ACC112 (cell line): Measurements from ENCODE around the gene PEX26.

Experiments
- H2AFZ ChIP-seq: fragments of 200-600 bp; sonication (generic); one replicate; pipeline ENCODE4 v1.6.0; 2017; ENCODE audit warnings: antibody characterized with exemption, low read length; ENCODE audit not compliant: unreplicated experiment
- H3K27ac ChIP-seq: fragments of 200-600 bp; sonication (generic); 2 replicates; pipeline ENCODE4 v1.5.1; 2014; ENCODE audit warnings: low read depth, mild to moderate bottlenecking, antibody characterized with exemption, low read length, moderate library complexity
- H3K27me3 ChIP-seq: fragments of 200-600 bp; sonication (generic); 2 replicates; pipeline ENCODE4 v1.6.1; 2014; ENCODE audit warnings: mild to moderate bottlenecking, antibody characterized with exemption, low read length, moderate library complexity, mixed read lengths; ENCODE audit not compliant: insufficient read depth
- H3K36me3 ChIP-seq: fragments of 200-600 bp; sonication (generic); 2 replicates; pipeline ENCODE4 v1.6.1; 2016; ENCODE audit warnings: mild to moderate bottlenecking, antibody characterized with exemption, low read length, moderate library complexity, mixed read lengths; ENCODE audit not compliant: insufficient read depth
- H3K4me1 ChIP-seq: fragments of 200-600 bp; sonication (generic); one replicate; pipeline ENCODE4 v1.6.1; 2016; ENCODE audit warnings: low read length, mixed read lengths; ENCODE audit not compliant: insufficient read depth, unreplicated experiment, control insufficient read depth
- H3K4me3 ChIP-seq: fragments of 200-600 bp; sonication (generic); 2 replicates; pipeline ENCODE4 v1.5.1; 2014; ENCODE audit warnings: mild to moderate bottlenecking, low read depth, low read length
- H3K79me2 ChIP-seq: fragments of 200-600 bp; sonication (generic); one replicate; pipeline ENCODE4 v1.6.0; 2016; ENCODE audit warnings: low read length; ENCODE audit not compliant: control insufficient read depth, unreplicated experiment, insufficient read depth

PEX26 gene

DNA sequence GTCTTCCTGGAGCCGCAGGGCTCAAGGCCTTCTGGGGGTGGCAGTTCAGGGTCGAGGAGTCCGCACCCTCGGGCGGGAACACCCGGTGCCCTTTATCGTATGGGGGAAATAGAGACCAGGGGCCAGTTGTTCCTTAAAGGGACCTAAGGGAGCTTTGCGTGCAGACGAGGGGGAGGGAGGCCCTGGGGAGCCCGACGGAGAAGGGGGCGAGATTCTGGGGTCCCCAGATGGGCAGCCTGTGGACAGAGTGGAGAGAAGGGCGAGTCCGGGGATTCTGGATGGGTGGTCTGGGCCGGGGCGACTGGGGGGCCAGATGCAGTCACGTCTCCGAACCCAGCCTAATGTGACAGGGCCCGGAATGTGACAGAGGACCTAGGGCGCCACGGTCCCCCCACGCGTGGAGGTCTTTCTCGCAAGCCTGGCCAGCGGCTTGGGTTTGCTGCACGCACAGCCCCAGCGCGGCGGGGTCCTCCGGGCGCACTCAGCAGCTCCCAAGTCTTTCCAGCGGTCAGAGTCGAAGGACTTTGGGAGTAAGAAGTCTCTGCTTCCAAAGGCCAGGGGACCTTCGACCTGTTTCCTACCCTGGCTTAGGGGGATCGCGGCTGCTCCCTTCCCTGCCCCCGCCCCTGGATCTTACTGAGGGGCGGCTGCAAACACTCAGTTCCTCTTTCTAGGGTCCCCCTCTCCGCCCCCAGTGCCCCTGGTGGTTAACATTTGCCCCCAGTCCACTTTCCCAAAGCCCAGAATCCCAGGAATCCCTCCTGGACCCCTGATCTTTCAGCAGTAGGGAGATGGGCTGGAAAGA is 33.4 kb downstream of the PEX26 start:
- no peaks in the 10 kb centered on the region for H3K36me3 ChIP-seq
- peak overlapping the region; percentile 69 for H3K4me3 ChIP-seq
- H3K27me3 ChIP-seq, result peaks cover 5% of the 10 kb centered on the region; the same call in 1 of the 2 replicates
- no peak overlapping the region for H3K27ac ChIP-seq
- peaks cover 3% of the 10 kb centered on the region for H3K4me1 ChIP-seq
- no peak overlapping the region for H2AFZ ChIP-seq
- no peaks in the 10 kb centered on the region for H3K79me2 ChIP-seq

DNA sequence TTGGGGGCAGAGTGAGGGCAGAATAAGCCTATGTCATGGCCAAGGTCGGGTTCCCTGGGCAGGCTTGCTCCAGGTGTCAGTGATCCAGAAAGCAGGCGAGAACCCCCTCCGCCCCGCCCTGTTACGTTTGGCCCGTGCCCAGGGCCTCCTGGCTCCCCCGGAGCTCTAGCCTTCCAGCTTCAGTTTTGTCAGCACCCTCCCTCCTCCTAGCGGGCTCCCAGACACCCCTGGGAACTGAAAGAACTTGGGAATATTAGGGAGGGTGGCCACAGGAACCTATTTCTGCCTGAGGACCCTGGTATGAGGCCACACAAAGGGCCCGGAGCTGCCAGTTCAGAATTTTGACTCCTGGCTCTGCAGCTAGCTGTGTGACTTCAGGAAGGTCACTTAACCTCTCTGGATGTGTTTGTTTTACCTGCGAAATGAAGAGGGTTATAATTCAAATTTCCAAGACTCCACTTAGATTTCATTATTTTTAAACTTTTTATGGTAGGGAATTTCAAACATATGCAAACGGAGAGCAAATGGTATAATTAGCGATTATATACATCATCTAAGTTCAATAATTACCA is 34.1 kb downstream of the PEX26 start:
- Histone ChIP-seq H2AFZ (no peak overlapping the region), H3K27ac (no peak overlapping the region), H3K4me1 (peaks cover 3% of the 10 kb centered on the region), H3K27me3 (peaks cover 5% of the 10 kb centered on the region; the same call in 1 of the 2 replicates), H3K36me3 (no peaks in the 10 kb centered on the region), H3K79me2 (no peaks in the 10 kb centered on the region), H3K4me3 (no peak overlapping the region)

DNA sequence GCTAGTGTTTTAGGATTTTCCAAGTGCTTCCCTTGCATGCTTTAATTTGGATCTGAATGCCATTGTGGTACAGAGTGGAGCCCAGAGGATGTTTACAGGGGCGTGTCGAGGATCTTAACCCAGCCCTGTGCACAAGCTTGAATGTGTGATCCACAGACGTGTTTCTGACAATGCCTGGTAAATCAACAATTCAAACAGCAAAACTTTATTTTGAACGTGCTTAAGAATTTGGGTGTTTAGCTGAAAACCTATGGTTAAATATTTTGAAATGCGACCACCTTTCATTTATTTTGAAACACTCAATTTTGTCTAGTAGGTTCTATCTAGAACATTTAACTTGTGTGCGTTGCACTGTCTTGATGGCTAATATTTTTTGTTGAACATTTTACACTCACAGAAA is 34.6 kb downstream of the PEX26 start:
- Histone ChIP-seq H2AFZ (no peak overlapping the region), H3K27me3 (peaks cover 5% of the 10 kb centered on the region; the same call in 1 of the 2 replicates), H3K4me1 (peaks cover 3% of the 10 kb centered on the region), H3K4me3 (no peak overlapping the region), H3K36me3 (no peaks in the 10 kb centered on the region), H3K79me2 (no peaks in the 10 kb centered on the region), H3K27ac (no peak overlapping the region)

GRCh38 chr22:18113680-18114394 is 36.0 kb downstream of the PEX26 start:
- no peak overlapping the region for H2AFZ ChIP-seq
- no peak overlapping the region for H3K4me3 ChIP-seq

DNA sequence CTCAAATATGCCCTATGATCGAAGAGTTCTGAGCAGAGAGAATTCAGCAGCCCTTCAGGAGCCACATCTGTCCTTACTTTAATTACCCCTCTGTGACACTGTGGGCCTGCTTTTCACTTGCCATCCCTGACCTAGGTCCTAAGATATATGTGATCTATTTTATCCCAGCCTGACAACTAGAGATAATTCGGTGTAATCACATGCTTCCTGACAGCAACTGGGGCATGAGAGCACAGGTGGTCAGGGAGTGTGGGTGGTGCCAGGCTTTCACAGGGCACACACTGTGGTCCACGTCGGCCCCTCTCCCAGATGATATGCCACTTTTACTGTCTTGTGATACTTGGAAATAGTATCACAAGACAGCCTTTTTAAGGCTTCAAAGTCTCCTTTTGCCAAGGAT is 36.7 kb downstream of the PEX26 start:
- H3K4me1 ChIP-seq, result peaks cover 3% of the 10 kb centered on the region
- peaks cover 5% of the 10 kb centered on the region; the same call in 1 of the 2 replicates for H3K27me3 ChIP-seq
- no peaks in the 10 kb centered on the region for H3K79me2 ChIP-seq
- H3K36me3 ChIP-seq, result no peaks in the 10 kb centered on the region
- no peak overlapping the region for H3K4me3 ChIP-seq
- no peak overlapping the region for H3K27ac ChIP-seq
- no peak overlapping the region for H2AFZ ChIP-seq

More at GRCh38 chr22:18113680-18114394, 36.0 kb downstream of the PEX26 start:
- Histone ChIP-seq H3K79me2 (no peaks in the 10 kb centered on the region), H3K27me3 (peaks cover 5% of the 10 kb centered on the region; the same call in 1 of the 2 replicates), H3K4me1 (peaks cover 3% of the 10 kb centered on the region), H3K27ac (no peak overlapping the region), H3K36me3 (no peaks in the 10 kb centered on the region)

DNA sequence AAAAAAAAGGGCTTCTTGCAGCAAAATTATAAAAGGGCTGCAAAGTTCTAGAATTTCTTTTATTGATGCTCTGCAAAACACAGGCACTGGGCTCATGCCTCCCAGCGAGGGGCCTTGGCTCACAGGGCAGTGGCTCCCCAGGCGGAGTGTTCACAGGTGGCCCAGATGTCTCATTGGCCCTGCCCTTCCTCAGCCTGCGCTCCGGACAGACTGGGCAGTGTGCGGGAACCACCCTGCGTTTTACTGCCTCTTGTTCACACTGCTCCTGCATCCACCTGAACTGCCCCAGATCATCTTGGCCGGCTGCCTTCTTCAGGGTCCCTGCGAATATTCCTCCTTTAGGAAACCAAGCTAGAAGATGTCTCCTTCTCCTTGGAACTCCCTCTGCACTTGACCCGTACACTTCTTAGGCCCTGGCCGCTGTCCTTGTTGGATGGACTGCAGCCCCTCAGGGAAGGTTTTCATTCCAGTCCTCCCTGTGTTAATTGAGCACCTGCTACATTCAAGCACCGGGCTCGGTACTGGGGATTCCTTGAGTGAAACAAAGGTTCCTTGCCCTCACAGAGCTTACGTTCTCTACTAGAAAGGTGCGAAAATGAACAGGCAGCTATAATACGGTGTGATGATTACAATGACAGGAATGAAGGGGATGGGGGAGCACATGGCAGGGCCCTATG is 37.3 kb downstream of the PEX26 start:
- H3K4me3 ChIP-seq, result no peak overlapping the region
- no peaks in the 10 kb centered on the region for H3K36me3 ChIP-seq
- H2AFZ ChIP-seq, result no peak overlapping the region
- peaks cover 3% of the 10 kb centered on the region for H3K4me1 ChIP-seq
- peaks cover 5% of the 10 kb centered on the region; the same call in 1 of the 2 replicates for H3K27me3 ChIP-seq
- no peaks in the 10 kb centered on the region for H3K79me2 ChIP-seq
- no peak overlapping the region for H3K27ac ChIP-seq

- Histone ChIP-seq H3K4me3 (no peak overlapping the region), H3K27me3 (peaks cover 4% of the 10 kb centered on the region; the same call in 1 of the 2 replicates), H3K36me3 (no peaks in the 10 kb centered on the region), H2AFZ (no peak overlapping the region), H3K79me2 (no peaks in the 10 kb centered on the region), H3K27ac (no peak overlapping the region), H3K4me1 (peaks cover 2% of the 10 kb centered on the region)
Measured at GRCh38 chr22:18115906-18116371, 38.1 kb downstream of the PEX26 start.

- H3K36me3 ChIP-seq, result no peaks in the 10 kb centered on the region
- H3K4me1 ChIP-seq, result no peaks in the 10 kb centered on the region
- no peak overlapping the region for H2AFZ ChIP-seq
- no peaks in the 10 kb centered on the region for H3K79me2 ChIP-seq
- no peak overlapping the region for H3K27ac ChIP-seq
- no peak overlapping the region for H3K4me3 ChIP-seq
- no peaks in the 10 kb centered on the region for H3K27me3 ChIP-seq
Measured at GRCh38 chr22:18116634-18117033, 38.8 kb downstream of the PEX26 start.

GRCh38 chr22:18118345-18118915 is 40.6 kb downstream of the PEX26 start:
- Histone ChIP-seq H3K4me3 (no peak overlapping the region), H2AFZ (no peak overlapping the region), H3K27me3 (no peaks in the 10 kb centered on the region), H3K4me1 (no peaks in the 10 kb centered on the region), H3K36me3 (no peaks in the 10 kb centered on the region), H3K27ac (no peak overlapping the region), H3K79me2 (no peaks in the 10 kb centered on the region)
